Lung (tissue), 12 donors: ENCODE measurements around the gene CACNA1S. TPM values are rescaled to one million over a fixed set of nuclear protein-coding genes. Genes with fewer than 3 reads are reported as not detected.

Experiments
- ATAC-seq: fragments of 200-7000 bp; cut with Tn5 transposase; one replicate; pipeline ENCODE4 v1.9.1; 2020; ENCODE audit warnings: moderate number of reproducible peaks; ENCODE audit not compliant: insufficient read depth, low FRiP score
- DNase-seq, 3 donors: peaks; one replicate each; pipeline ENCODE4 v3.0.0-alpha.2; 2013 to 2017
- H3K27ac ChIP-seq, 2 donors: one replicate each; pipeline ENCODE4 v1.5.1; 2013; ENCODE audit warnings: mild to moderate bottlenecking in 2 of 2, moderate library complexity in 2 of 2, control low read depth in 1 of 2, inconsistent platforms in 1 of 2, low read depth in 1 of 2, low read length in 1 of 2
- H3K27me3 ChIP-seq, 3 donors: one replicate each; pipeline ENCODE4 v1.5.1; 2013; ENCODE audit warnings: low read length in 2 of 3; ENCODE audit not compliant: control insufficient read depth in 3 of 3, insufficient read depth in 3 of 3
- H3K36me3 ChIP-seq, 4 donors: one replicate each; pipeline ENCODE4 v1.5.1; 2013; ENCODE audit warnings: low read length in 4 of 4, mild to moderate bottlenecking in 1 of 4, moderate library complexity in 1 of 4; ENCODE audit not compliant: control insufficient read depth in 4 of 4, insufficient read depth in 4 of 4
- H3K4me1 ChIP-seq, 5 donors: one replicate each; pipeline ENCODE4 v1.5.1; 2013; ENCODE audit warnings: low read length in 5 of 5, mild to moderate bottlenecking in 2 of 5, moderate library complexity in 1 of 5; ENCODE audit not compliant: control insufficient read depth in 5 of 5, insufficient read depth in 5 of 5
- H3K4me3 ChIP-seq: one replicate; pipeline ENCODE4 v1.5.1; 2013; ENCODE audit warnings: mild to moderate bottlenecking, control low read depth, moderate library complexity
- H3K9ac ChIP-seq, 2 donors: one replicate each; pipeline ENCODE4 v1.5.1; 2013; ENCODE audit warnings: low read length in 2 of 2, control low read depth in 1 of 2; ENCODE audit not compliant: insufficient read depth in 1 of 2
- H3K9me3 ChIP-seq, 4 donors: one replicate each; pipeline ENCODE4 v1.5.1; 2013; ENCODE audit warnings: low read length in 3 of 4, mild to moderate bottlenecking in 1 of 4, moderate library complexity in 1 of 4; ENCODE audit not compliant: control insufficient read depth in 4 of 4, insufficient read depth in 3 of 4
- WGBS, 2 donors: extraction: QIAGEN DNeasy Blood & Tissue Kit; methylation state at CpG; one replicate each; pipeline ENCODE4 v1.1.7; 2013; 5-methylcytosine and 5-hydroxymethylcytosine counted together
- polyA plus RNA-seq, 2 donors: library from polyadenylated mRNA; stranded (reverse); fragments of 200-250 nt; gene quantifications; one replicate each; pipeline ENCODE4 v1.2.1, GENCODE V29; 2013
- total RNA-seq, 2 donors: library from RNA; depleted of rRNA in 1 of 2; stranded (reverse); fragments of >200 nt in 1 of 2; gene quantifications; one replicate each; pipeline ENCODE4 v1.2.1, GENCODE V29; 2014 to 2021
- TF ChIP-seq, protein P1 (sequence below): IDR thresholded peaks from 2 replicates; pipeline ENCODE4 v1.5.1; 2012; ENCODE audit warnings: mild to moderate bottlenecking; ENCODE audit errors: control extremely low read depth, extremely low read depth
- donor health status: control.
- donor health status: control.
- donor health status: Bipolar disorder and iron deficiency.
- donor health status: healthy.
- donor health status: DM: yes; HTN: yes; CAD: no.

The CACNA1S gene
- total and polyA plus RNA-seq, 4 donors, result 0.01 to 0.20 (median 0.02) TPM; not detected in 1

GRCh38 chr1:201064806-201065205, 47.4 kb downstream of the CACNA1S start:
- ATAC-seq, result no peak
- Histone ChIP-seq H3K36me3 (no peaks in the 10 kb centered on the region), H3K4me1 (peaks cover 0 to 23% (median 6%) of the 10 kb centered on the region in 5 donors), H3K9ac (no peak overlapping the region), H3K4me3 (no peak overlapping the region), H3K9me3 (peaks cover 0 to 2% (median 0%) of the 10 kb centered on the region in 4 donors), H3K27ac (no peak overlapping the region), H3K27me3 (no peaks in the 10 kb centered on the region)
- DNase-seq, result no peak
- 71 to 79% methylated on average over 8 of the region's 8 CpGs for WGBS, 2 donors
- TF ChIP-seq, protein P1, sequence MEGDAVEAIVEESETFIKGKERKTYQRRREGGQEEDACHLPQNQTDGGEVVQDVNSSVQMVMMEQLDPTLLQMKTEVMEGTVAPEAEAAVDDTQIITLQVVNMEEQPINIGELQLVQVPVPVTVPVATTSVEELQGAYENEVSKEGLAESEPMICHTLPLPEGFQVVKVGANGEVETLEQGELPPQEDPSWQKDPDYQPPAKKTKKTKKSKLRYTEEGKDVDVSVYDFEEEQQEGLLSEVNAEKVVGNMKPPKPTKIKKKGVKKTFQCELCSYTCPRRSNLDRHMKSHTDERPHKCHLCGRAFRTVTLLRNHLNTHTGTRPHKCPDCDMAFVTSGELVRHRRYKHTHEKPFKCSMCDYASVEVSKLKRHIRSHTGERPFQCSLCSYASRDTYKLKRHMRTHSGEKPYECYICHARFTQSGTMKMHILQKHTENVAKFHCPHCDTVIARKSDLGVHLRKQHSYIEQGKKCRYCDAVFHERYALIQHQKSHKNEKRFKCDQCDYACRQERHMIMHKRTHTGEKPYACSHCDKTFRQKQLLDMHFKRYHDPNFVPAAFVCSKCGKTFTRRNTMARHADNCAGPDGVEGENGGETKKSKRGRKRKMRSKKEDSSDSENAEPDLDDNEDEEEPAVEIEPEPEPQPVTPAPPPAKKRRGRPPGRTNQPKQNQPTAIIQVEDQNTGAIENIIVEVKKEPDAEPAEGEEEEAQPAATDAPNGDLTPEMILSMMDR, result no peak

DNA sequence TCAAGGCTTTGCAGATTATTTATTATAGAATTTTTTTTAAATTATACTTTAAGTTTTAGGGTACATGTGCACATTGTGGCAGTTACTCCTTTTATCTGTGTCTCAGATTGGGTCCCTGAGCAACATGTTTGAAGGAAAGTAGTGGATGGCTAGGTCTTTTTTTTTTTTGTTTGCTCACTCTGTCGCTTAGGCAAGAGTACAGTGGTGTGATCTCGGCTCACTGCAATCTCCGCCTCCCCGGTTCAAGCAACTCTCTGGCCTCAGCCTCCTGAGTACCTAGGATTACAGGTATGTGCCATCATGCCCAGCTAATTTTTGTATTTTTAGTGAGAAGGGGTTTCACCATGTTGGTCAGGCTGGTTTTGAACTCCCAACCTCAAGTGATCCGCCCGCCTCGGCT, 49.1 kb downstream of the CACNA1S start:
- Histone ChIP-seq H3K4me3 (no peak overlapping the region), H3K4me1 (peaks cover 0 to 30% (median 6%) of the 10 kb centered on the region in 5 donors), H3K27ac (no peak overlapping the region), H3K36me3 (no peaks in the 10 kb centered on the region), H3K9me3 (peaks cover 0 to 2% (median 0%) of the 10 kb centered on the region in 4 donors), H3K27me3 (no peaks in the 10 kb centered on the region), H3K9ac (no peak overlapping the region)
- TF ChIP-seq, protein P1, result no peak
- DNase-seq (no peak), ATAC-seq (no peak)
- WGBS, 2 donors, result 87 to 96% methylated on average over 7 of the region's 7 CpGs

DNA sequence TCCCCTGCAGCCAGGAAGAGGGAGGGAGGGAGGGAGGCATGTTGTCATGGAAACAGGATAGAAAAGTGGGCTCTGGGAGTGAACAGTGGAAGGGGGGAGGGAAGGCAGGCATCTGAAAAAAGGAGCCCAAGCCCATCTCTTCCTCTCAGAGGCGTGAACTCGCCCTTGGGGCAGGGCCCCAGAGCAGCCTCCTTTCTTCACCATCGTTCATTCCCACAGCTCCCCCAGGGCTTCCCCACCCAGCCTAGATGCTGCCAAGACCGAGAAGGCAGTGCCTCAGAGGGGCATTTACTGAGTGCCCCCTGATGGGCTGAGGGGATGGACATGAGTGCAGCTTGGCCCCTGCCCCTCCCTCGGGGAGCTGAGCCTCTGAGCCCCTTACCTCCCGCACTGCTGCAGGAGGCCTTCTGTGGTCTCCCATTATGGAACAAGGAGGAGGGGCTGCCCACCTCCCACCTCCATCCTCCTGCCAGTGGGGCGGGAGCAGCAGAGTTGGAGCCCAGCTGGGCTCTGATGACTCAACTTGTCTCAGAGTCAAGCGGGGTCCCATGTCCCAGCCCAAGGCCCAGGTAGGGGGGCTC, 49.6 kb downstream of the CACNA1S start:
- H3K9me3 ChIP-seq, result peaks cover 0 to 2% (median 0%) of the 10 kb centered on the region in 4 donors
- no peak overlapping the region for H3K9ac ChIP-seq
- DNase-seq, result no peak
- no peaks in the 10 kb centered on the region for H3K36me3 ChIP-seq
- no peaks in the 10 kb centered on the region for H3K27me3 ChIP-seq
- 79 to 85% methylated on average over 8 of the region's 8 CpGs for WGBS, 2 donors
- peaks cover 0 to 30% (median 6%) of the 10 kb centered on the region in 5 donors for H3K4me1 ChIP-seq
- TF ChIP-seq, protein P1, result no peak
- no peak overlapping the region for H3K27ac ChIP-seq
- no peak overlapping the region for H3K4me3 ChIP-seq
- ATAC-seq, result no peak

DNA sequence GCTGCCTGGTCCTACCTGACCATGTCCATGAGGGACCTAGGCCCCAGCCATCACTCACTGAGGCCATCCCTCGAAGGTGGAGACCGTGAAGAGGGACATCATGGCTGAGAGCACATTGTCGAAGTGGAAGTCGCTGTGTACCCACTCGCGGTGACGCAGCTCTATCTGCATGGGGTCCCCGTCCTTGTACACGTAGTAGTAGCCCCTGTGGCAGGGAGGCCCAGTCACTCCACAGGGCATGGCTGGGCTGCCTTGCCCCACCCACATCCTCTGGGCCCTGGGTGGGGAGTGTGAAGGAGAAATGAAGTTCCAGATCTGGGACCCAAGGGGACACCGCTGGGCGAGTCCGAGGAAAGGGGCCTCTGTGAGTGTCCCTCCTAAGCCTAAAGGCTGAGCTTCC, 50.3 kb downstream of the CACNA1S start:
- no peaks in the 10 kb centered on the region for H3K27me3 ChIP-seq
- H3K36me3 ChIP-seq, result no peaks in the 10 kb centered on the region
- no peak overlapping the region for H3K9ac ChIP-seq
- ATAC-seq, result no peak
- H3K4me1 ChIP-seq, result peaks cover 0 to 30% (median 6%) of the 10 kb centered on the region in 5 donors
- peaks cover 0 to 2% (median 0%) of the 10 kb centered on the region in 4 donors for H3K9me3 ChIP-seq
- H3K4me3 ChIP-seq, result no peak overlapping the region
- no peak for DNase-seq
- 96 to 97% methylated on average over 12 of the region's 12 CpGs for WGBS, 2 donors
- TF ChIP-seq, protein P1, result no peak
- H3K27ac ChIP-seq, result no peak overlapping the region
